Colonic mucosa (tissue), 4 donors: ENCODE results near the gene FBL. TPM values are rescaled to one million over a fixed set of nuclear protein-coding genes. Genes with fewer than 3 reads are reported as not detected.

Experiments used
- DNase-seq: peaks from one replicate; pipeline ENCODE4 v3.0.0-alpha.2; 2020
- H3K27ac ChIP-seq: fragments of 200-600 bp; one replicate; pipeline ENCODE4 v1.8.0; 2021
- H3K27me3 ChIP-seq: fragments of 200-600 bp; one replicate; pipeline ENCODE4 v1.8.0; 2021
- H3K36me3 ChIP-seq: fragments of 200-600 bp; one replicate; pipeline ENCODE4 v1.8.0; 2021
- H3K4me1 ChIP-seq: fragments of 200-600 bp; one replicate; pipeline ENCODE4 v1.8.0; 2021; ENCODE audit warnings: mild to moderate bottlenecking
- H3K4me3 ChIP-seq: fragments of 200-600 bp; one replicate; pipeline ENCODE4 v1.8.0; 2021
- H3K9ac ChIP-seq, 2 donors: one replicate each; pipeline ENCODE4 v1.7.0; 2013; ENCODE audit warnings: control low read depth in 2 of 2, low read depth in 2 of 2, low read length in 2 of 2
- H3K9me3 ChIP-seq: fragments of 200-600 bp; one replicate; pipeline ENCODE4 v1.8.0; 2021
- CTCF ChIP-seq: fragments of 200-600 bp; IDR thresholded peaks from one replicate; pipeline ENCODE4 v1.8.0; 2022; ENCODE audit warnings: antibody characterized with exemption, mild to moderate bottlenecking
- intact Hi-C: fragments of 100-400 bp; cut with DNase I; formaldehyde crosslinking; loops from one replicate; pipeline ENCODE4 v1.14.1; 2022
- total RNA-seq, 2 donors: library from RNA; stranded (reverse); fragmentation: NEBNext Ultra II Directional in 1 of 2; extraction: Animal tissue kit (Norgen Biotek cat#: 25700) in 1 of 2; gene quantifications; one replicate each; pipeline ENCODE4 v1.2.1, GENCODE V29; 2021
- donor health status: healthy.
- donor health status: DM: no; HTN: no; CAD: no.
- donor health status: DM: no; HTN: no; CAD: no.

The FBL gene
- total RNA-seq, 2 donors from 2014 or later = 155 to 297 TPM

DNA sequence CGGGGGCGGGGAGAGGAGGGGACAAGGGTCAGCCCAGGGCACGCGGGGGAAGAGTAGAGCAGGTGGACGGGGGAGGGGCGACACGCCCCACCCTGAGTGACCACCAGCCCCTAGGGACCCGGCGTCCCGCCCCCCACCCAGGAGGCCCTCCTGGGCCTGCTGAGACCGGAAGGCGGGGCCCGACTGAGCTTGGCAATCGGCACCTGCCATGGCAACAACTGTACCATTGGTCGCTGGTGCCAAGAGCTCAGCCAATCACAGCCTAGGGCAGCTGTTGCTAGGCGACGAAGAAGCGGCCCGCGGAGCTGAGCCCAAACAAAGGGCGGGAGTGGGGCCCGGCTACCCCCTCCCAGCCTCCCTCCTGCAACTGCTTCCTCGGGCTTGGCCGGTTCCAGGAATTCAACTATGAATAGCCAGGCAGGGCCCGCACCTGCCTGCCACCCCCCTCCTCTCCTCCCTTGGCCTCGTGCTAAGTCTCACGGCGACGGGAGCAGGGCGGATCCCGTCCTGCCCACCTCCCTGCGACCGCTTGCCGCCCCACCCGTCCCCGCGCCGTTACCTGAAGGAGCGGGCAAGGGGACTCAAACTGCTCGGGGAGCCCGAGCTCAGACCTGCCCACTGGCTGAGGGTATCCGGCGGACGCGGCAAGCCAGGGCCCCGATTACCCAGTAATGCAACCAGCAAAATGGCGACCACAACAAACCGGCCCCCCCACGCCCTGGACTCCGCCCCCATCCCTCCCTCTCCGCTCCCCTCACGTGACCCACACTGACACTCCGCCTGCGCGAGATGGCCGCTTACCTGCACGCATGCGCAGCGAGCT, 12.5 kb downstream of the FBL start, which contains the start of gene DYRK1B:
TSS of gene DYRK1B (minus strand) at position 699 of the 823 bp plus-strand sequence. CDS start 2,295 bp downstream, outside the sequence.
- Histone ChIP-seq H3K4me1 (peaks cover 4% of the 10 kb centered on the region), H3K36me3 (peaks cover 16% of the 10 kb centered on the region), H3K9me3 (no peaks in the 10 kb centered on the region), H3K27me3 (no peaks in the 10 kb centered on the region), H3K27ac (peak within 1 kb of the TSS; percentile 82), H3K4me3 (peak within 1 kb of the TSS; percentile 99), H3K9ac (peak within 1 kb of the TSS; percentile 77 to 79)
- no peak for TF ChIP-seq CTCF
- intact Hi-C loops = no loop called here
- peak; percentile 97 for DNase-seq

DNA sequence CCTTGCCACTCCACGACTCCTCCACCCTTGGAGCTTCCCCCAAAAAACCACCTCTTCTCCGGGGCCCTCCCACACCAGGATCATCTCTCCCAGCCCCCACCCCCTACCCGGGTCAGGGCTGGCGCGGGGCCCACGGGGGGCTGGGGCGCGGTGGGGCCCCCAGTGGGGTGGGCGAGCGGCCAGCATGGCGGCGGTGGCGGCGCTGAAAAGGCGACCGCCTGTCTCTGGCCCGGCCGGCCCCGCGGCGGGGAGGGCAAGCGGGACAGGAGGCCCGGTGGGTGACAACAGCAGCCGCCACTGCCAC, 13.1 kb downstream of the FBL start:
- Histone ChIP-seq H3K27me3 (no peaks in the 10 kb centered on the region), H3K9ac (peak overlapping the region; percentile 77 to 79), H3K4me3 (peak overlapping the region; percentile 99), H3K36me3 (peaks cover 16% of the 10 kb centered on the region), H3K27ac (peak overlapping the region; percentile 82), H3K9me3 (no peaks in the 10 kb centered on the region), H3K4me1 (peaks cover 4% of the 10 kb centered on the region)
- intact Hi-C loops = no loop called here
- DNase-seq = no peak
- TF ChIP-seq CTCF = no peak

DNA sequence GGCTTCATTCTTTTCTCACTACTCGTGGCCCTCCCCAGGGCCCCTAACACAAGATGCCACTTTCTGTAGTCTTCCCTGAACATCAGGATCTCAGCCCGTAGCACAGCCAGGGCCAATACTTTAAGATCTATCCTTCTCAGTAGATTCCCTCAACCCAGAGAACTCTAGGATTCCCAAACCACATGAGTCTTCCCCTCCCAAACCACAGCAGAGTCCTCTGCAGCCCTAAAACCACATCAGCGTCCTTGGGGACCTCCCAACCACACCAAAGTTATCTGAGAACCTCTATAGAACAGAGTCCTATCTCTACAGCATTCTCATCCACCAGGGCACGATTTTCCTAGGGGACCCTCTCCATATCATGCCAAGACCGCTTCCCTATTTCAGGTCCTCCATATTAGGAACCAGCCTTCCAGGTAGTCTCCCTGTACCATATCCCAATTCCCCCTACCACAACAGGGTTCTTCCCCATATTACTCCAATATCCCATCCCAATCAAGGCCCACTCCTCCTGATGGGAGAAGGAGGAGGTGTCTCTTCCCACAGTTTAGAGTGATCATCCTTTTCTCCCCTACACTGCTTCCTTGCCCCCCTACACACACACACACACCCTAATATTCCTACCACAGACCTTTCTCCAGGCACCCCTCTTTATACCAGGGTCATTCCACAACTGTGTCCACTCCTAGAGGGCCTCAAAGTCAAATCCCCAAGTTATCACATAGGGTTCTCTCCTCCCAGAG, 13.7 kb downstream of the FBL start:
- Histone ChIP-seq H3K4me1 (peaks cover 4% of the 10 kb centered on the region), H3K9me3 (no peaks in the 10 kb centered on the region), H3K27ac (peak overlapping the region; percentile 82), H3K27me3 (no peaks in the 10 kb centered on the region), H3K36me3 (peaks cover 16% of the 10 kb centered on the region), H3K9ac (peak overlapping the region; percentile 77 to 79), H3K4me3 (peak overlapping the region; percentile 99)
- intact Hi-C loops = no loop called here
- no peak for TF ChIP-seq CTCF
- no peak for DNase-seq

DNA sequence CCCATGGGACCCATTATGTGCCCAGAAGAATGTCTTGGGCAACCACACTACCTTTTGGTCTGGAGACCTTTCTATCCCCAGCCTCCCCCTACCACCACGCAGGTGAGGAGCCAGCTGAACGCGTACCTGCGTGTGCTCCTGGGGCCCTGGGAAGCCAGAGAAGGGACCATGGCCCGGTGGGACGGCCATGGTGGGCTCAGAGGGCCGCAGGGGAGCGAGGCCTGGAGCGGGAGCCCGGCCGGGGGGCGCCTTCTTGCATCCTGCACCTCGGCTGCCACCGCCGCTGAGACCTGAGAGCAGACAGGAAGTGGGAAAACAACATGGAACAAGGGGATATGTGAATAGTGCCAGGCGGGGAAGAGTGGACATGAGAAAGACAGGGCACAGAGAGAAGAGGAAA, 14.5 kb downstream of the FBL start:
- intact Hi-C loops = no loop called here
- DNase-seq = no peak
- no peak for TF ChIP-seq CTCF
- Histone ChIP-seq H3K4me3 (no peak overlapping the region), H3K36me3 (peaks cover 15% of the 10 kb centered on the region), H3K4me1 (peaks cover 4% of the 10 kb centered on the region), H3K27ac (no peak overlapping the region), H3K27me3 (no peaks in the 10 kb centered on the region), H3K9ac (peak overlapping the region in 1 of 2 donors; percentile 9), H3K9me3 (no peaks in the 10 kb centered on the region)

- H3K9ac ChIP-seq = no peak overlapping the region
- H3K27me3 ChIP-seq = no peaks in the 10 kb centered on the region
- H3K4me1 ChIP-seq = peaks cover 4% of the 10 kb centered on the region
- intact Hi-C loops = no loop called here
- H3K36me3 ChIP-seq = peaks cover 10% of the 10 kb centered on the region
- no peaks in the 10 kb centered on the region for H3K9me3 ChIP-seq
- no peak for TF ChIP-seq CTCF
- no peak for DNase-seq
- no peak overlapping the region for H3K27ac ChIP-seq
- no peak overlapping the region for H3K4me3 ChIP-seq
Measured at GRCh38 chr19:39830847-39831246, 15.3 kb downstream of the FBL start.
